Coronary artery (tissue), 2 donors: Measurements from ENCODE around the gene LGALS7B.
"Not testable (repeated sequence)": the region's sequence is repeated elsewhere in the genome, so short reads cannot be mapped to it uniquely, and the experiment has no call there.

Source experiments
- DNase-seq: peaks from one replicate; pipeline ENCODE4 v3.0.0-alpha.2; 2017; ENCODE audit warnings: low spot score
- H3K27ac ChIP-seq, 2 donors: fragments of 200-600 bp; sonication (generic); one replicate each; pipeline ENCODE4 v1.5.1; 2016 to 2019
- H3K4me3 ChIP-seq: fragments of 200-600 bp; sonication (generic); 2 replicates; pipeline ENCODE4 v1.5.1; 2016; ENCODE audit warnings: mild to moderate bottlenecking, moderate library complexity
- TF ChIP-seq, protein P1 (sequence below): fragments of 200-600 bp; sonication (generic); IDR thresholded peaks from one replicate; pipeline ENCODE4 v1.5.1; 2019; ENCODE audit warnings: antibody characterized with exemption

The LGALS7B gene

DNA sequence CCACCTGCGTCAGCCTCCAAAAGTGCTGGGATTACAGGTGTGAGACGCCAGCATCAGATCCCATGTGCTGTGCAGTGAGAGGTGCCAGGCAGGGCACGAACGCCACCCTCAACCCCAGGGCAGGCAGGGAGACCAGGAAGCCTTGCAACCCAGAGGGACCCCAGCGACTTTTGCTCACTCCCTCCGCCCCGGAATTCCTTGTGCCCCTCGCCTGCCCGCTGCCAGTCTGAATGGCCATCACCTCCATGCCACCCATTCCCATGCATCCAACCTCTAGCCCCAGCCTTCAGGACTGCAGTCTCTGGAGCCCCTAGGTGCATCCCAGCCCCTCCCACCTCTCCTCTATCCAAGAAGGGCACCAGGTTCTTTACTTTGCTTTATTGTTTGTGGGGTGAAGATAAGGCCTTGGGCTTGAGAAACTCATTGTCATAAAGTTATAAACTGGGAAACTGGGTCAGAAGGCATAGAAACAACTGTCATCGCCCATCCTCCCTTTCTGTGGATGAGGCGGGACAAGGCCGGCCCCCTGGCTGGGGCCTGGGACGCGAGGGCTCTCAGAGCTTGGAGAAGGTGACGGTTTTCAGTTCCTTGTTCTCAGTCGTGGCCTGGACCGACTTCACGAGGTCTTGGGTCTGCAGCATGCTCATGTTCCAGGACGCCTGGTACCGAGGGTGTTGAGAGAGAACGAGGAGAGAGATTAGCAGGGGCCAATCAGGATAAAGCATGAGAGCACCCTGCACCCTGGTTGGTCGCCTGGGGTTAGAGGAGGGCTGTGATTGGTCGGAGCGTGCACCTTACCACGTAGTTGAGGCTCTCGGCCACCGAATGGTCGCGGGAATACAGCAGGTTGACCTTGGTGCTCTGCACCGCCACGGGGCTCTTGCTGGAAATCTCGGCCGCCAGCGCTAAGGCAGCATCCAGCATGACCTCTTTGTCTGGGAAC lies 26.3 kb downstream of the LGALS7B start:
- no peak overlapping the region for H3K27ac ChIP-seq
- H3K4me3 ChIP-seq, result no peak overlapping the region
- TF ChIP-seq, protein P1, sequence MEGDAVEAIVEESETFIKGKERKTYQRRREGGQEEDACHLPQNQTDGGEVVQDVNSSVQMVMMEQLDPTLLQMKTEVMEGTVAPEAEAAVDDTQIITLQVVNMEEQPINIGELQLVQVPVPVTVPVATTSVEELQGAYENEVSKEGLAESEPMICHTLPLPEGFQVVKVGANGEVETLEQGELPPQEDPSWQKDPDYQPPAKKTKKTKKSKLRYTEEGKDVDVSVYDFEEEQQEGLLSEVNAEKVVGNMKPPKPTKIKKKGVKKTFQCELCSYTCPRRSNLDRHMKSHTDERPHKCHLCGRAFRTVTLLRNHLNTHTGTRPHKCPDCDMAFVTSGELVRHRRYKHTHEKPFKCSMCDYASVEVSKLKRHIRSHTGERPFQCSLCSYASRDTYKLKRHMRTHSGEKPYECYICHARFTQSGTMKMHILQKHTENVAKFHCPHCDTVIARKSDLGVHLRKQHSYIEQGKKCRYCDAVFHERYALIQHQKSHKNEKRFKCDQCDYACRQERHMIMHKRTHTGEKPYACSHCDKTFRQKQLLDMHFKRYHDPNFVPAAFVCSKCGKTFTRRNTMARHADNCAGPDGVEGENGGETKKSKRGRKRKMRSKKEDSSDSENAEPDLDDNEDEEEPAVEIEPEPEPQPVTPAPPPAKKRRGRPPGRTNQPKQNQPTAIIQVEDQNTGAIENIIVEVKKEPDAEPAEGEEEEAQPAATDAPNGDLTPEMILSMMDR, result no peak
- DNase-seq, result no peak

DNA sequence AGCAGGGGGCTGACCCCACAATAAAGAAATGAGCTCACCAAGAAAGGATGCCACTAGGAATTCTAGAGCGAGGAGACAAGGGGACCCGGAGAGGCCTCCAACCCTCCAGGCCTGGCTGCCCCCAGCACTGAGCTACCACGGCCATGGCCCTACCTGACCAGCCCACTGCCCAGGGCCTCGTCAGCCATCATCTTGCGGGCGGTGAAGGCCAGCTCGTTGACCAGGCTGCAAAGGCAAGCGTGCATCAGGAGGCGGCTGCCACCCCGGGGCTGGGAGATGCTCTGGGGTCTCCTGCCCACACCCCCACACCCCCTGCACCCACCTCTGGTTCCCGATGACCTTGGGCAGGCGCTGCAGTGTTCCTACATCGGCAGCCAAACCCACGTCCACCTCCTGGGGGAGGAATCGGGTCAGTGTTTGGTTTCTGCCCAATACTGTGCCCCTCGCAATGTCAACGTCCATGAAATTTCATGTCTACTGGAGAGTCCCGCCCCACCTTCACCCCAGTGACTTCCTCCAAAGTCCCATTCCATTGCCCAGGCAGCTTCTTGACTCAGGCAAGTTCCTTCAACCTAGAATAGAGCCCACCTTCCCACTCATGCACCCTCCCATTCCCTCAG lies 27.2 kb downstream of the LGALS7B start:
- no peak overlapping the region for H3K4me3 ChIP-seq
- H3K27ac ChIP-seq, result no peak overlapping the region
- DNase-seq, result no peak
- TF ChIP-seq, protein P1, result no peak

DNA sequence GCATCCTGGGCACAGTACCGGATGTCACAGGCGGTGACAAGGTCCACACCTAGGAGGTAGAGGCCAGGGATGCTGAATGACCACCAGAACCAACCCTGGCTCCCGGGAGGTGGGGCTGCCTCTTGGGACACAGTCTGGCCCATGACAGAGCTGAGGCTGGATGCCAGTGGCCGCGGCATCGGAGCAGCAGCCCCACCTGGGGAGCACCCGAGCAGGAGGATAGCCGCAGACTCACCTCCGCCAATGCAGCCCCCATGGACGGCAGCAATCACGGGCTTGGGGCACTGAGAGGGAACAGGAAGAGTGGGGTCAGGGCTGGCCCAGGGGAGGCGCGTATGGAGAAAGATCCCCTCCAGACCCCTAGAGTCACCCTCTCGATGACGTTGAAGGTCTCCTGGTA lies 28.1 kb downstream of the LGALS7B start:
- Histone ChIP-seq H3K27ac (no peak overlapping the region), H3K4me3 (no peak overlapping the region)
- TF ChIP-seq, protein P1, result no peak
- no peak for DNase-seq

DNA sequence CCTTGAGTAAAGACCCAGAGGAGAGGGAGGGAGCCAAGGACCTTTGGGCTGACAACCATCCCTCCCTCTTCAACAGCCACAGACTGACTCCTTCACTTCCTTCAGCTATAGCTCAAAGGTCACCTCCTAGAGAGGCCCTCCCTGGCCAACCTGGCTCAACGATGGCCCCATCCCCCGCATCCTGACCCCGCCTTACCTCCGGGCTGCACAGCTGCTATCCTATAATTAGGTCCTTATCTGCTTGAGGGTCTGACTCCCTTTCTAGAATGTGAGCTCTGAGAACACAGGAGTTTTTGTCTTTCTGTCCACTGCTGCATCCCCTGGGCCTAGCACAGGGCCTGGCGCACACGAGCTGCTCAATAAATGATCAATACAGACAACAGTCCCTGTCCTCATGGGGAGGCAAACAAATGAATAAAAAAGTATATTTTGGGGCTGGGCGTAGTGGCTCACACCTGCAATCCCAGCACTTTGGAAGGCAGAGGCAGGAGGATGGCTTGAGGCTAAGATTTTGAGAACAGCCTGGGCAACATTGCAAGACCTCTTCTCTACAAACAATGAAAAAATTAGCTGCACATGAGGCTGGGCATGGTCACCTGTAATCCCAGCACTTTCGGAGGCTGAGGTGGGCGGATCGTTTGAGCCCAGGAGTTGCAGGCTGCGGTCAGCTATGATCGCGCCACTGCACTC lies 30.4 kb downstream of the LGALS7B start:
- H3K27ac ChIP-seq, result no peak overlapping the region
- TF ChIP-seq, protein P1, result no peak
- no peak overlapping the region for H3K4me3 ChIP-seq
- no peak for DNase-seq

DNA sequence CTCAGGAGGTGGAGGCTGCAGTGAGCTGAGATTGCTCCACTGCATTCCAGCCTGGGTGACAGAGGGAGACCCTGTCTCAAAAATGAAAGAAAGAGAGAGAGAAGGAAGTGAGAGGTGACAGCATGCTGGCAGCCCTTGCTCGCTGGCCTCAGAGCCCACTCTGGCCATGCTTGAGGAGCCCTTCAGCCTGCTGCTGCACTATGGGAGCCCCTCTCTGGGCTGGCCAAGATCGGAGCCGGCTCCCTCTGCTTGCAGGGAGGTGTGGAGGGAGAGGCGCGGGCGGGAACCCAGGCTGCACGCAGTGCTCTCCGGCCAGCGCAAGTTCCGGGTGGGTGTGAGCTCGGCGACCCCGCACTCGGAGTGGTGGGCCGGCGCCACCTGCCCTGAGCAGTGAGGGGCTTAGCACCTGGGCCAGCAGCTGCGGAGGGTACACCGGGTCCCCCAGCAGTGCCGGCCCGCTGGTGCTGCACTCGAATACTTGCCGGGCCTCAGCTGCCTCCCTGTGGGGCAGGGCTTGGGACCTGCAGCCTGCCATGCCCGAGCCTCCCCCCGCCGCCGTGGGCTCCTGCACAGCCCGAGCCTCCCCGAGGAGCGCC lies 32.3 kb downstream of the LGALS7B start:
- H3K27ac ChIP-seq, H3K4me3 ChIP-seq, DNase-seq: not testable (repeated sequence)

DNA sequence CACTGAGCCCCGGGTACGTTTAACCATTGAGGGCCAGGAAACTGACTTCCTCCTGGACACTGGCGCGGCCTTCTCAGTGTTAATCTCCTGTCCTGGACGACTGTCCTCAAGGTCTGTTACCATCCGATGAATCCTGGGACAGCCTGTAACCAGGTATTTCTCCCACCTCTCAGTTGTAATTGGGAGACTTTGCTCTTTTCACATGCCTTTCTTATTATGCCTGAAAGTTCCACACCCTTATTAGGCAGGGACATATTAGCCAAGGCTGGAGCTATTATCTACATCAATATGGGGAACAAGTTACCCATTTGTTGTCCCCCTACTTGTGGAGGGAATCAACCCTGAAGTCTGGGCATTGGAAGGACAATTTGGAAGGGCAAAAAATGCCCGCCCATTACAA lies 36.9 kb downstream of the LGALS7B start:
- DNase-seq, H3K27ac ChIP-seq: not testable (repeated sequence)

DNA sequence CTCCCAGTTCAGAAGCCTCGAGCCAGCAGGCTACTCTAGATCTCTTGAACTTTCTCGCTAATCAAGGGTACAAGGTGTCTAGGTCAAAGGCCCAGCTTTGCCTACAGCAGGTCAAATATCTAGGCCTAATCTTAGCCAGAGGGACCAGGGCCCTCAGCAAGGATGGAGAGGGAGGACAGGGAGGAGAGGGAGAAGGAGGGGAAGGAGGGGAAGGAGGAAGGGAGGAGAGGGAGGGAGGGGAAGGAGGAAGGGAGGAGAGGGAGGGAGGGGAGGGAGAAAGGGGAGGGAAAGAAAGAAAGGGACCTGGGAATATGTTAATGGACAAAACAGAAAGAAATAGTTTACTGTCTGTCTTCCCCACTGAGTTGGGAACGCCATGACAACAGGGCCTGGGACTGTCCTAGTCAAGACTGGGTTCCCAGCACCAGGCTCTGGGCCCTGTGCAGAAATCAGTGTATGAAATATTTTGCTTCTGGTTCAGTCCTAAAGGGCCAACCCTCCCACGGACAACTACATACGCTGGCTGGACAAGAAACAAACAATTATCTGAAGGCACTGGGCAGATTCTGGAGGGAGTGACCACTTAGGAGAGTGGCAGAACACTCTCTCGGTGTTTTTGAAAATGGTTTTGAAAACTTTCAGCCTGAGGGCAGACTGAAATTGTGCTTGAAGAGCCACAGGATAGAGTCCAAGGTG lies 38.0 kb downstream of the LGALS7B start:
- TF ChIP-seq, protein P1, result no peak
- DNase-seq, result no peak
- H3K4me3 ChIP-seq, result peak overlapping the region; percentile 8
- H3K27ac ChIP-seq, result no peak overlapping the region

More for the DNA sequence above, 36.9 kb downstream of the LGALS7B start:
- not testable (repeated sequence) for H3K4me3 ChIP-seq

DNA sequence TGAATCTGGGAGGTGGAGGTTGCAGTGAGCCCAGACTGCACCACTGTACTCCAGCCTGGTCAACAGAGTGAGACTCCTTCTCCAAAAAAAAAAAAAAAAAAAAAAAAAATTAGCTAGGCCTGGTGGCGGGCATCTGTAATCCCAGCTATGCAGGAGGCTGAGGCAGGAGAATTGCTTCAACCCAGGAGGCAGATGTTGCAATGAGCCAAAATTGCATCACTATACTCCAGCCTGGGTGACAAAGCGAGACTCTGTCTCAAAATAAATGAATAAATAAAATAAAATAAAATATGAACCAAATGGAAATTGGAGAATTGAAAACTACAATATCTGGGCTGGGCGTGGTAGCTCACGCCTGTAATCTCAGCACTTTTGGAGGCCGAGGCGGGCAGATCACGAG lies 40.2 kb downstream of the LGALS7B start:
- not testable (repeated sequence) for H3K4me3 ChIP-seq, DNase-seq, H3K27ac ChIP-seq
